ENCODE results near the gene LEMD3.

The LEMD3 gene

DNA sequence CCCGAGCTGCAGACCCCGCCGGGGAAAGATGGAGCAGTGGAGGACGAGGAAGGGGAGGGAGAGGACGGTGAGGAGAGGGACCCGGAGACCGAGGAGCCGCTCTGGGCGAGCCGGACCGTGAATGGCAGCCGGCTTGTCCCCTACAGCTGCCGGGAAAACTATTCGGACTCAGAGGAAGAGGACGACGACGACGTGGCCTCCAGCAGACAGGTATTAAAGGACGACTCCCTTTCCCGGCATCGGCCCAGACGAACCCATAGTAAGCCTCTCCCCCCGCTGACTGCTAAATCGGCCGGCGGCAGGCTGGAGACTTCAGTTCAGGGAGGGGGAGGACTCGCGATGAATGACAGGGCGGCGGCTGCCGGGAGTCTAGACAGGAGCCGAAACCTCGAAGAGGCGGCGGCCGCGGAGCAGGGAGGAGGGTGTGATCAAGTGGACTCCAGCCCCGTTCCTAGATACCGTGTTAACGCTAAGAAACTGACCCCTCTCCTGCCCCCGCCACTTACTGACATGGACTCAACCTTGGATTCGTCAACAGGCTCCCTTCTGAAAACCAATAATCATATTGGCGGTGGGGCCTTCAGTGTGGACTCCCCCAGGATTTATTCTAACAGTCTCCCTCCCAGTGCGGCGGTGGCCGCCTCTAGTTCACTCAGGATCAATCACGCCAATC lies 962 bp downstream of the LEMD3 start:
- FAIRE-seq: no peak

GRCh38 chr12:65171073-65171472 lies 1.7 kb downstream of the LEMD3 start:
- no peak for FAIRE-seq

- no peak for FAIRE-seq
Observed at GRCh38 chr12:65171870-65172269, 2.5 kb downstream of the LEMD3 start.

GRCh38 chr12:65175385-65175784 lies 6.0 kb downstream of the LEMD3 start:
- no peak for FAIRE-seq

- FAIRE-seq: no peak
Observed at GRCh38 chr12:65182012-65182739, 12.8 kb downstream of the LEMD3 start.

- FAIRE-seq: no peak
Observed at GRCh38 chr12:65184176-65184857, 14.9 kb downstream of the LEMD3 start.

GRCh38 chr12:65184858-65185229 lies 15.5 kb downstream of the LEMD3 start:
- FAIRE-seq: no peak

GRCh38 chr12:65187665-65188064 lies 18.3 kb downstream of the LEMD3 start:
- FAIRE-seq: no peak

DNA sequence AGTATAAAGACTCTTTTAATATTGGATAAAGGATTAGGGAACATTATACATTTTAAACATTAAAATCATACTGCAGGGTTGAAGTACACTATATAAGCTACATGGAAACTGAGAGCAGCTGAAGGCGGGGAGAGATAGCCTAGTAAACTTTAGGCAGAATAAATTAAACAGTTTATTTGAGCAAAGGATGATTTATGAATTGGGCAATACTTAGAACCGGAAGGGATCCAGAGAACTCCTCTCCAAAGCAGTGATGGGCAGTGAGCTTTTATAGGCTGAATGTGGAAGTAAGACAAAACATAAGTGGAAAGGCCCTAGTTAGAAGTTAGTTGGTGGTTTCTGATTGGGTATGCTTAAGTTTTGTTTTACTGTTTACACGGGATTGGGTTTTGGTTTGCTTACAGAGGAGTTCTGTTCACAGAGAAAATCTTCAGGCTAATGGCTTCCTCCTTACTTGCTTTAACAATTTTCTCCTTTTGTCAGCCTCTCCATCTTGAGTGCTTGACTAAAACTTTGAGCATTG lies 18.9 kb downstream of the LEMD3 start:
- no peak for FAIRE-seq

DNA sequence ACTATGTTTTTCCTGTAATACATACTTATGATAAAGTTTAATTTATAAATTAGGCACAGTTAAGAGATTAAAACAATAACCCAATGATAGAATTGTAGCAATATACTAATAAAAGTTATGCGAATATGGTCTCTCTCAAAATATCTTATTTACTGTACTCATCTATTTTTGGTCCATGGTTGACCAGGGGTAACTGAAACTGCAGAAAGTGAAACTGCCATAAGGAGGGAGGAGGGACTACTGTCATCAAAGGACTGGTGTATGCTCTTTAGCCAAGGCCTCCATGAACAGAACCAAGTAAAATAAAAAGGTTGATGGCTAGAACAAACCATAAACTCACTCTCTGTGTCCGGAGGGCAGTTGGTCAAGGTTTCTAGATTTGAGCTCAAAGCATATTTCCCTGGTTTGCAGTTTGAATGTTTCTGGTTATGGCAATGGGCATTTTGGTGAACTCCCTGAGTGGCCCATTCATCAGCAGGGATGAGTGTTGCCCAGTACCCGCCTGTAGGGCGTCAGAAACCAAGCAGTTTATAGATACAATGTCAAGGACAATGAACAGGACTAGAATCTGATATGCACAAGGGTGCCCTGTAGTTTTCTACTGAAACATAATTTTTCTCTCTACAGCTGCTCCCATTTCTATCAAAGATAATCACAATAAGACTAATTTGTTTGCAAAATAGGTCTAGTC lies 19.8 kb downstream of the LEMD3 start:
- FAIRE-seq: no peak

GRCh38 chr12:65192963-65193516 lies 23.7 kb downstream of the LEMD3 start:
- FAIRE-seq: no peak

- FAIRE-seq: no peak
Observed at GRCh38 chr12:65194949-65195348, 25.6 kb downstream of the LEMD3 start.

GRCh38 chr12:65195387-65196055 lies 26.1 kb downstream of the LEMD3 start:
- no peak for FAIRE-seq

- FAIRE-seq: no peak
Observed at GRCh38 chr12:65196762-65197567, 27.6 kb downstream of the LEMD3 start.

DNA sequence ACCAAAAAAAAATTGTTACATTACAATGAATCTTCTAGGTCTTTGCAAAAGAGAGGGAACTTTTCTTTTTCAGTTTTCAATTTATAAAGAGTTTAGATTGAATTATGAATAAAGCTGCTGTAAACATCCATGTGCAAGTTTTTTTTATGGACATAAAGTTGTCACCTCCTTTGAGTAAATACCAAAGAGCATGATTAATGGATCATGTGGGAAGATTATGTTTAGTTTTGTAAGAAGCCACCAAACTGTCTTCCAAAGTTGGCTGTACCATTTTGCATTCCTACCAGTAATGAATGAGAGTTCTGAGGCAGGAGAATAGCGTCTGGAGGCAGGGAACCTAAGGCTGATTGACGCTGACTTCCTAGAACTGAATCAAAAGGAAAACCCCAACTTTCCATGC lies 30.2 kb downstream of the LEMD3 start:
- no peak for FAIRE-seq

GRCh38 chr12:65200007-65200665 lies 30.8 kb downstream of the LEMD3 start:
- FAIRE-seq: no peak

- FAIRE-seq: no peak
Observed at GRCh38 chr12:65203376-65203775, 34.0 kb downstream of the LEMD3 start.

DNA sequence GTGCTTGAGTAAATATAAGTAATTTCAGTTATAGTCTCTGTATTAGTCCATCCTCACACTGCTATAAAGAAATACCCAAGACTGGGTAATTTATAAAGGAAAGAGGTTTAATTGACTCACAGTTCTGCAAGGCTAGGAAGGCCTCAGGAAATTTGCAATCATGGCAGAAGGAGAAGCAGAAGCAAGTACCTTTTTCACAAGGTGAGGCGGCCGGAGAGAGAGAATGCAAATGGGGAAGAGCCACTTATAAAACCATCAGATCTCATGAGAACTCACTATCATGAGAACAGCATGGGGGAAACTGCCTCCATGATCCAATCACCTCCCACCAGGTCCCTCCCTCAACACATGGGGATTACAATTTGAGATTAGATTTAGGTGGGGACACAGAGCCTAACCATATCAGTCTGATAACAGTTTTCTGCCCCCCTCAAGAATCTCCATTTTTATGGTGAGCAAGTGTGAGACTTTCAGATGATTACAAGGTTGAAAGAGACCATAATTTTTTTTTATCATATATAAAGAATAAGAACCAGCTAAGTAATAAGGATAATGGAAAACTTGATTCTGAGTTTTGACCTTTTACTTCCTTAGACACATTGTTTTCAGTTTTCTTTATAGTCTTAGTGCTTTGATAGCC lies 35.6 kb downstream of the LEMD3 start:
- FAIRE-seq: no peak

DNA sequence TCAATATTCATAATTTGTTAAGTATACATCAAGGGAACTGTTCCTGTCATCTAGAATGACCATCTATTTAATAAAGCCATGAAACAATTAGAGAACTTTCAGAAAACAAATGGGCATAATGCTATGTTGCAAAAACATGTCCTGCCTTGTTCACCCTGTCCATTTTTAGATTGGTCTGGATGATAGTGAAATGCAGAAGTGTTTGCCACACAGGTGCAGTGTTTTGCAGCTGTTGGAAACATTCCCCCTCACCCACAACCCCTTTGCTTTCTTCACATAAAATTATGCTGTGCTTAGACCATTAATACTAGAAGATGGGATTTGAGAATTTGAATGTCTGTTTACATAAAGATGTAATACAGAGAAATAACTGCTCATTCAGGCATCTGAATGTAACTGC lies 36.5 kb downstream of the LEMD3 start:
- FAIRE-seq: no peak

DNA sequence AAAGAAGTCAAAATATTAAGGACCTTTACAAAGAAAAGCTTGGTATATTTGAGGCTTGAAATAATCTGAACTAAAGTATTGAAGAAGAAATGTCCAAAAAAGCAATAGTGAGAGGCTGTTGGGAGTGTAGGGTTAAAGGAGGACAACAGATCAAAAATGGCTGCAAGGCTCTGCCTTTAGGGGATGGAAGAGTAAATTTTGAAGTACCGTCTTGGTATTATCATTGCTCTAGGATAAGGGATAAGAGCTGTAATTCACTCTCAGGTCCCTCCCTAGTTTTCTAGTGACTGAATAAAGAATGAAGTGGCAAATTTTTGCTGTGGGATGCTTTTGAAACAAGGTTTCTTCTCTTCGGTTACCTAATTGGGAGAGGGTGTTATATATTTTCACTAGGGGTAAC lies 38.7 kb downstream of the LEMD3 start:
- no peak for FAIRE-seq
